Right renal cortex interstitium (tissue), 3 donors: ENCODE data around the gene GLIS1. TPM values are rescaled to one million over a fixed set of nuclear protein-coding genes. Genes with fewer than 3 reads are reported as not detected.

ENCODE experiments used
- DNase-seq, 3 donors: peaks; one replicate each; pipeline ENCODE4 v3.0.0-alpha.2; 2013; ENCODE audit warnings: low read depth in 3 of 3, low spot score in 2 of 3
- polyA plus RNA-seq, 3 donors: library from polyadenylated mRNA; unstranded; fragments of 120-200 nt; gene quantifications; one replicate each; pipeline ENCODE4 v1.2.1, GENCODE V29; 2013; ENCODE audit not compliant: insufficient read length in 3 of 3

The GLIS1 gene
- polyA plus RNA-seq, 3 donors = 1.5 to 1.9 (median 1.7) TPM

GRCh38 chr1:53640701-53641075 lies 98.3 kb downstream of the GLIS1 start:
- DNase-seq = no peak

- DNase-seq = no peak
Observed at GRCh38 chr1:53639996-53640700, 98.8 kb downstream of the GLIS1 start.

GRCh38 chr1:53639251-53639763 lies 99.7 kb downstream of the GLIS1 start:
- DNase-seq = no peak

- no peak for DNase-seq
Observed at GRCh38 chr1:53638360-53639035, 100.5 kb downstream of the GLIS1 start.

GRCh38 chr1:53637511-53638359 lies 101.2 kb downstream of the GLIS1 start:
- DNase-seq = no peak

- DNase-seq = no peak
Observed at GRCh38 chr1:53636621-53637171, 102.3 kb downstream of the GLIS1 start.

GRCh38 chr1:53634571-53634979 lies 104.4 kb downstream of the GLIS1 start:
- DNase-seq = no peak

GRCh38 chr1:53633073-53633704 lies 105.8 kb downstream of the GLIS1 start:
- DNase-seq = no peak

- no peak for DNase-seq
Observed at GRCh38 chr1:53631622-53632310, 107.2 kb downstream of the GLIS1 start.

- DNase-seq = no peak
Observed at GRCh38 chr1:53629101-53629691, 109.8 kb downstream of the GLIS1 start.

GRCh38 chr1:53628286-53628955 lies 110.5 kb downstream of the GLIS1 start:
- no peak for DNase-seq

GRCh38 chr1:53627666-53628065 lies 111.3 kb downstream of the GLIS1 start:
- no peak for DNase-seq

- DNase-seq = no peak
Observed at GRCh38 chr1:53627031-53627430, 111.9 kb downstream of the GLIS1 start.

- DNase-seq = no peak
Observed at GRCh38 chr1:53626616-53627015, 112.3 kb downstream of the GLIS1 start.

GRCh38 chr1:53625766-53626520 lies 113.0 kb downstream of the GLIS1 start:
- DNase-seq = no peak

GRCh38 chr1:53625049-53625448 lies 113.9 kb downstream of the GLIS1 start:
- no peak for DNase-seq

- DNase-seq = no peak
Observed at GRCh38 chr1:53622531-53622930, 116.4 kb downstream of the GLIS1 start.

GRCh38 chr1:53621144-53621543 lies 117.8 kb downstream of the GLIS1 start:
- no peak for DNase-seq
